NB4 (cell line): ENCODE measurements around the gene OBSCN.

Experiments
- DNase-seq: peaks from one replicate; pipeline ENCODE4 v3.0.0; 2010; ENCODE audit warnings: low read depth
- H3K4me3 ChIP-seq: one replicate; pipeline ENCODE4 v1.5.1; 2011; ENCODE audit warnings: mild to moderate bottlenecking, low read depth, low read length, moderate library complexity
- MYC ChIP-seq: IDR thresholded peaks from 2 replicates; pipeline ENCODE4 v1.6.1; 2011; ENCODE audit warnings: low read depth, low read length
- POLR2A ChIP-seq: IDR thresholded peaks from 2 replicates; pipeline ENCODE4 v1.6.1; 2011; ENCODE audit warnings: mild to moderate bottlenecking; ENCODE audit not compliant: insufficient read length; ENCODE audit errors: extremely low read depth
- TF ChIP-seq, protein P1 (sequence below): IDR thresholded peaks from one replicate; pipeline ENCODE4 v1.5.1; 2012; ENCODE audit warnings: low read depth, low read length
- TF ChIP-seq, protein P2 (sequence below): IDR thresholded peaks from 2 replicates; pipeline ENCODE4 v1.6.1; 2011; ENCODE audit warnings: low read depth, low read length

Gene OBSCN

DNA sequence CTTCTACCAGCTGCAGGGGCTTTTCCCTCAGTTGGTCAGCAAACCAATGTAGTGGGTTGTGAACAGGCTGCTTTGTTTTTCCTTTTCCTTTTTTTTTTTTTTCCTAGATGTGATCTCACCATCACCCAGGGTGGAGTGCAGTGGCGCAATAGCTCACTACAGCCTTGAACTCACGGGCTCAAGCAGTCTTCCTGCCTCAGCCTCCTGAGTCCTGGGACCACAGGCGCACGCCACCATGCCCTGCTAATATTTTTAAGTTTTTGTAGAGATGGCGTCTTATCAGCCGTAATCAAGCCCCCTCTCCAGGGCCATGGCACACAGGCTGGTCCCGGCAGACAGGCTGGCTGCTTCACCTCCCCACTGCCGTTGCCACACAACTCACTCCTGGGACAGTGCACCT lies 202.2 kb downstream of the OBSCN start:
- no peak overlapping the region for H3K4me3 ChIP-seq
- TF ChIP-seq POLR2A = no peak
- TF ChIP-seq, protein P1, sequence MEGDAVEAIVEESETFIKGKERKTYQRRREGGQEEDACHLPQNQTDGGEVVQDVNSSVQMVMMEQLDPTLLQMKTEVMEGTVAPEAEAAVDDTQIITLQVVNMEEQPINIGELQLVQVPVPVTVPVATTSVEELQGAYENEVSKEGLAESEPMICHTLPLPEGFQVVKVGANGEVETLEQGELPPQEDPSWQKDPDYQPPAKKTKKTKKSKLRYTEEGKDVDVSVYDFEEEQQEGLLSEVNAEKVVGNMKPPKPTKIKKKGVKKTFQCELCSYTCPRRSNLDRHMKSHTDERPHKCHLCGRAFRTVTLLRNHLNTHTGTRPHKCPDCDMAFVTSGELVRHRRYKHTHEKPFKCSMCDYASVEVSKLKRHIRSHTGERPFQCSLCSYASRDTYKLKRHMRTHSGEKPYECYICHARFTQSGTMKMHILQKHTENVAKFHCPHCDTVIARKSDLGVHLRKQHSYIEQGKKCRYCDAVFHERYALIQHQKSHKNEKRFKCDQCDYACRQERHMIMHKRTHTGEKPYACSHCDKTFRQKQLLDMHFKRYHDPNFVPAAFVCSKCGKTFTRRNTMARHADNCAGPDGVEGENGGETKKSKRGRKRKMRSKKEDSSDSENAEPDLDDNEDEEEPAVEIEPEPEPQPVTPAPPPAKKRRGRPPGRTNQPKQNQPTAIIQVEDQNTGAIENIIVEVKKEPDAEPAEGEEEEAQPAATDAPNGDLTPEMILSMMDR = no peak
- TF ChIP-seq, protein P2, sequence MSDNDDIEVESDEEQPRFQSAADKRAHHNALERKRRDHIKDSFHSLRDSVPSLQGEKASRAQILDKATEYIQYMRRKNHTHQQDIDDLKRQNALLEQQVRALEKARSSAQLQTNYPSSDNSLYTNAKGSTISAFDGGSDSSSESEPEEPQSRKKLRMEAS = no peak
- no peak for TF ChIP-seq MYC
- DNase-seq = peak; percentile 38

DNA sequence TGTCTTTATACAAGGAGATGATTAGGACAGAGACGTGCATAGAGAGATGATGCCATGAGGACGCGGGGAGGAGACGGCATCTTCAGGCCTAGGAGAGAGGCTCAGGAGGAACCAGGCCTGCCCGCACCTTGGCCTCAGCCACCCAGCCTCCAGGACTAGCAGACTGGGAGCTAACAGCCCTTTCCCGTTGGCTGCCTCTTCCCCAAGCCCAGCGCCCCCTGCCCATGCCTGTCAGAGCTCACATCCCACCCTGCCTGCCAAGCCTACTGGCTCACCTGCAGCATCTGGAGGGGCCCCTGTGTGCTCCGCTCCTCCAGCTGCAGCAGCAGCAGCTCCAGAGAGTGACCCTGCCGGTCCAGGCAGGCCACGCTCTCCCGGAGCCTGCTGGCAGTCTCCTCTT lies 202.8 kb downstream of the OBSCN start:
- no peak for DNase-seq
- H3K4me3 ChIP-seq = no peak overlapping the region
- TF ChIP-seq MYC (no peak), POLR2A (no peak)
- TF ChIP-seq, protein P1 = no peak
- TF ChIP-seq, protein P2 = no peak

DNA sequence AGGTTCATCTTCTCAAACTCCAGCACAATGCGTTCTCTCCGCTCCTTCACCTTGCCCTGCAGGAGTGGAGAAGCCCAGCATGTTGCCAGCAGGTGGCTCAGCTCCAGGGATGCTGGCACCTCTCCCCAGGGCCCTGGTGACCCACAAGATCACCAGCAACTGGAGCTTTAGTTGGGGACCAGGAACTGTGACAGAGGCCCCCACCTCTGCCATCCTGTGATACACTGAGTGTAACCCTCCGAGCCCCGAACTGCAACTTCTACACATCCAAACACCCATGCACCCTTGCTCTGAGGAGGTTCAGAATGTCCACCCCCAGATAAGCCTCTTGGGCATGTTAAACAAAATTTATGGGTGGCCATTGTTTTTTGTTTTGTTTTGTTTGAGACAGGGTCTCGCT lies 203.3 kb downstream of the OBSCN start:
- no peak overlapping the region for H3K4me3 ChIP-seq
- DNase-seq = no peak
- no peak for TF ChIP-seq POLR2A
- TF ChIP-seq, protein P1 = no peak
- TF ChIP-seq, protein P2 = no peak
- TF ChIP-seq MYC = no peak

DNA sequence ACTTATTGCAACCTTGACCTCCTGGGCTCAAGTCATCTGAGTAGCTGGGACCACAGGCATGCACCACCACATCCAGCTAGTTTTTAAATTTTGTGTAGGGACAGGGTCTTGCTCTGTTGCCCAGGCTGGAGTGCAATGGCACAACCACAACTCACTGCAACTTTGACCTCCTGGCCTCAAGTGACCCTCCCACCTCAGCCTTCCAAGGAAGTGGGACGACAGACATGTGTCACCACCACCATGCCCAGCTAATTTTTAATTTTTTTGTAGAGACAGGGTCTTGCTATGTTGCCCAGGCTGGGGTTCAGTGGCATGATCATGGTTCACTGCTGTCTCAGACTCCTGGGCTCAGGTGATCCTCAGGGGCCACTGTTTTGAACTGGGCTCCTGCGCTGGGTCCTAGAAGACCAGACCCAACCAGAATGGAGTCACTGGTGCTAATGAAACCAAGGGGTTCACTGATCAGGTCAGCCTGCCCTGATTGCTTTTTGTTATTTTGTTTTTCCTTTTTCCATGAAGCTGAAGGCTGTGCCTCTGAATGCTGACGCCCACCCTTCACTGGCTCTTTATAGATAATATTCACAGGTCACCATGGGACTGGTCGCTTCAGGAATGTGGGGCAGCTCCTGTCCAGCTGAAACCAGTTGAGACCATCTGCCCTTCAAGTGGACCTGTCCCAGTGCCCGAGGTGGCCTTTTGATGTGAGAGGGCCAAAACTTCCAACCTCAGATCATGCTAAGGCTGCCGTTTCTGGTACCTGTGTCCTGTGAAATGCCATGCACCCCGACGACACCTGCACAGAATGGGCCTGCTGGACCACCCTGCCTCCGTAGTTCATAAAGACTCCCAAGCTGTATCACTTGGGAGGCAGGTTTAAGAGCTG lies 203.9 kb downstream of the OBSCN start:
- TF ChIP-seq, protein P2 = no peak
- TF ChIP-seq POLR2A (no peak), MYC (no peak)
- TF ChIP-seq, protein P1 = no peak
- DNase-seq = no peak
- H3K4me3 ChIP-seq = no peak overlapping the region

DNA sequence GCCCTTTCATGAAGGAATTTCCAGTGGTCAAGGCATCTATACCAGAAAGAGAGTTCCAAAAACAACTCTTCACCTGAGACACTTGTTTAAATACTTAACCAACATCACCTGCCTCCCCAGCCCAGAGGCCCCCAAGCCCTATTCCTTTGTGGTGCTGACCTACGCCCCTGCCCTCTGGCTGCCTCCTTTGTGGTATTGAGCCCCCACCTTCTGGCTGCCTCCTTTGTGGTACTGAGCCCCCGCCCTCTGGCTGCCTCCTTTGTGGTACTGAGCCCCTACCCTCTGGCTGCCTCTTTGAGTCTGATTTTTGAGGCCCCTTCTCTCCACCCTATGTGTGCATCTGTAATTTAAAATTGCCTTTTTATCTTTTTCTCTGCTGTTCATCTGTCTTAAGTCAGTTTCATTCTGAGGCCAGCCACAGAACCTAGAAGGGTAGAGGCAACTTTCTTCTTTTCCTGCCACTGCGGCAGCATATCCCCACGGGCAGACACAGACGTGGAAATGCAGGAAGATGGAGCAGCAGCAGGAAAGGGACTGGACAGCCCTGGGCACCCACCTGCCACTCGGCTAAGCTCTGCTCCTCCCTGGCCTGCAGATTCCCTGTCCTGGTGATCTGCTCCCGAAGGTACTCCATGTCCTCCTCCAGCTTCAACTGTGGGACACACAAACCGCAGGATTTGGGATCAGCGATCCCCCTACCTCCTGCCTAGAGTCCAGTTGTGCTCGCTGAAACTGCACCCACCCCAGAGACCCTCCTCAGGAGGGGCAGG lies 205.6 kb downstream of the OBSCN start:
- no peak overlapping the region for H3K4me3 ChIP-seq
- DNase-seq = no peak
- TF ChIP-seq, protein P1 = no peak
- no peak for TF ChIP-seq MYC
- no peak for TF ChIP-seq POLR2A
- TF ChIP-seq, protein P2 = no peak
